ENCODE results near the gene MVB12B. TPM values are rescaled to one million over a fixed set of nuclear protein-coding genes. Genes with fewer than 3 reads are reported as not detected.

MVB12B gene
- total RNA-seq, 4 donors from 2014 or later: 15.7 to 27.3 (median 22.7) TPM

GRCh38 chr9:126347911-126348760 lies 21.5 kb downstream of the MVB12B start:
- Histone ChIP-seq H3K4me1 (peaks cover 21 to 50% (median 40%) of the 10 kb centered on the region in 4 donors), H3K9me3 (peaks cover 0 to 4% of the 10 kb centered on the region in 2 donors), H3K4me3 (peak overlapping the region in 1 of 4 donors; percentile 1), H3K36me3 (no peaks in the 10 kb centered on the region), H3K27ac (peak overlapping the region; percentile 67 to 87 (median 82)), H3K27me3 (no peaks in the 10 kb centered on the region)
- TF ChIP-seq POLR2AphosphoS5 (IDR thresholded peaks at IDR 0.05) (peak in 1 of 3 donors; percentile 57), CTCF (IDR thresholded peaks at IDR 0.05) (no peak)
- peak; percentile 74 for DNase-seq
- intact Hi-C loops (cut with DNase I; ENCODE audit: low total_unique reads): no loop called here
- WGBS, 2 donors (ENCODE audit: low coverage in 1 of 2): 31 to 46% methylated on average over 9 to 14 of the region's 14 CpGs
- in situ Hi-C loops (cut with MboI; ENCODE audit: low pct_ligation_motif_present in 1 of 4, low pct_unique_long_range_greater_than_20kb in 1 of 4, low sequenced_read_pairs in 3 of 4): no loop called here

GRCh38 chr9:126348911-126349550 lies 22.4 kb downstream of the MVB12B start:
- Histone ChIP-seq H3K36me3 (no peaks in the 10 kb centered on the region), H3K4me3 (peak overlapping the region in 1 of 4 donors; percentile 1), H3K9me3 (peaks cover 0 to 4% of the 10 kb centered on the region in 2 donors), H3K4me1 (peaks cover 21 to 52% (median 40%) of the 10 kb centered on the region in 4 donors), H3K27ac (peak overlapping the region; percentile 67 to 87 (median 82)), H3K27me3 (no peaks in the 10 kb centered on the region)
- peak in 1 of 5 experiments; percentile 23 for TF ChIP-seq CTCF (IDR thresholded peaks at IDR 0.05)
- no peak for TF ChIP-seq EP300 (IDR thresholded peaks at IDR 0.05; ENCODE audit: low read depth)
- peak in 1 of 3 donors; percentile 32 for TF ChIP-seq POLR2AphosphoS5 (IDR thresholded peaks at IDR 0.05)
- peak; percentile 27 for TF ChIP-seq POLR2A (IDR thresholded peaks at IDR 0.05)
- intact Hi-C loops (cut with DNase I; ENCODE audit: low total_unique reads): no loop called here
- in situ Hi-C loops (cut with MboI; ENCODE audit: low pct_ligation_motif_present in 1 of 4, low pct_unique_long_range_greater_than_20kb in 1 of 4, low sequenced_read_pairs in 3 of 4): no loop called here
- DNase-seq: peak; percentile 83
- WGBS, 2 donors (ENCODE audit: low coverage in 1 of 2): 30 to 49% methylated on average over 6 to 7 of the region's 7 CpGs

- in situ Hi-C loops (cut with MboI; ENCODE audit: low pct_ligation_motif_present in 1 of 4, low pct_unique_long_range_greater_than_20kb in 1 of 4, low sequenced_read_pairs in 3 of 4): no loop called here
- Histone ChIP-seq H3K4me3 (no peak overlapping the region), H3K4me1 (peaks cover 8 to 35% (median 16%) of the 10 kb centered on the region in 4 donors), H3K27me3 (no peaks in the 10 kb centered on the region), H3K9me3 (peaks cover 5 to 7% of the 10 kb centered on the region in 2 donors), H3K36me3 (no peaks in the 10 kb centered on the region), H3K27ac (peak overlapping the region in 1 of 4 donors; percentile 36)
- TF ChIP-seq EP300 (IDR thresholded peaks at IDR 0.05; ENCODE audit: low read depth): no peak
- no peak for TF ChIP-seq CTCF (IDR thresholded peaks at IDR 0.05)
- no peak for TF ChIP-seq POLR2AphosphoS5 (IDR thresholded peaks at IDR 0.05)
- TF ChIP-seq POLR2A (IDR thresholded peaks at IDR 0.05): no peak
- whole genome bisulfite sequencing, 2 donors (ENCODE audit: low coverage in 1 of 2): 88 to 91% methylated on average over 9 to 12 of the region's 12 CpGs
- no peak for DNase-seq
- intact Hi-C loops (cut with DNase I; ENCODE audit: low total_unique reads): no loop called here
Observed at GRCh38 chr9:126354887-126355770, 28.5 kb downstream of the MVB12B start.
